ENCODE results near the gene IFNL2. TPM values are rescaled to one million over a fixed set of nuclear protein-coding genes. Genes with fewer than 3 reads are reported as not detected.

Gene IFNL2
- polyA plus RNA-seq, 1 donor, result not detected

GRCh38 chr19:39318071-39318470, 49.9 kb downstream of the IFNL2 start:
- no peaks in the 10 kb centered on the region for H3K36me3 ChIP-seq (ENCODE audit: control insufficient read depth, insufficient read depth, low read length)
- WGBS (ENCODE audit: insufficient coverage, low lambda C conversion rate), result no CpG with 5 or more reads among the region's 5 CpGs
- H3K4me3 ChIP-seq (ENCODE audit: low read length), result no peak overlapping the region

DNA sequence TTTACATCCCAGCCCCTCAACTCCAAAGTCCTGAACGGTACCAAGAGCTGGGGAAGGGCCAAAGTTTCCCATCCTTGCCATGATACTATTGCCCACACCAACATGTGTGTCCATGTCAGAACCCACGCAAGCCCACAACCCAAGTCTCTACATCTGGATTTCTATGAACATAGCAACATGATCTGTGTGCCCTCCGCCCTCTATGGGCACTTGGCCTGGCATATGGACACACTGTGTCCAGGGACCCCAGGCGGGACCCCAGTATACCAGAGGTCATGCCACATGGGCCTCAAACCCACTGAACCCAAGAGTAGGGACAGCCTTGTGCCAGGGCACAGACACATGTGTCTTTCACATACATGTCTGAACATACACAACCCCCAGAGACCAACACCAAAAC, 50.5 kb downstream of the IFNL2 start:
- no CpG with 5 or more reads among the region's 4 CpGs for WGBS (ENCODE audit: insufficient coverage, low lambda C conversion rate)
- no peaks in the 10 kb centered on the region for H3K36me3 ChIP-seq (ENCODE audit: control insufficient read depth, insufficient read depth, low read length)
- DNase-seq, result no peak

More at GRCh38 chr19:39318071-39318470, 49.9 kb downstream of the IFNL2 start:
- H3K27me3 ChIP-seq (ENCODE audit: control insufficient read depth, insufficient read depth, low read length), result peaks cover 17% of the 10 kb centered on the region
- H3K27ac ChIP-seq (ENCODE audit: low read length), result no peak overlapping the region
- peaks cover 13% of the 10 kb centered on the region for H3K9me3 ChIP-seq (ENCODE audit: control insufficient read depth, low read depth, low read length)
- peaks cover 4% of the 10 kb centered on the region for H3K4me1 ChIP-seq (ENCODE audit: control insufficient read depth, insufficient read depth, low read length)
- DNase-seq, result no peak

DNA sequence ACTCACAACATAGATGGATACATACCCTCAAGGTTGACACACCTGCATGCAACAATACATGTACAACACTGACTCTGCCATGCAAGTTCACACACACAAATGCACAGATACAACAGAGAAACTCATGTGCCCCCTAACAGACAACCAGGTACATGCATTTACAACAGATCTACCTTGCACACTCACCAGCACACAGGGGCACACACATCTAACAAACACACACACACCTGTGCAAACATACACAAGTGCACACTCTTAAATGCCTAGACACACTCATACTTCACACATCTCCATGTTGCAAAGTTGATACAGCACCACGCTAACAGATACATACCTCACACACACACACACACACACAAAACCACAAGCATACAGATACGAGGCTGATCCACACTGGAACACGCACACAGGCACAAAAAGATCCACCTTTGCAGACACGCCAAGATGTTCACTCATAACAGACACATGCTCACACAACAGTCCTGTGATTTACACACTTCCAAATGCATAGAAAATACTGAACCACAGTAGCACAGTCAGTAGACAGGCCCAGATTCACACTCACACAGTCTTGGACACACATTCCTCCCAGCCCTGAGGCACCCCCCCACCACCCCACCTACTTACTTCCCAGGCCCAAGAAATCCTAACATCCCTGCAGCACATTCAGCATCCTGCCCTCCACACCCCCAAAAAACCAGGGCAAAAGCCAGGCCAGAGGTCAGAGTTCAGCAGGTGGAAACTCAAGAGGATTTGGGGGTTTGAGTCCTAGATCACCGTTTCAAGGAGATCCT, 51.1 kb downstream of the IFNL2 start:
- peaks cover 7% of the 10 kb centered on the region for H3K9me3 ChIP-seq (ENCODE audit: control insufficient read depth, low read depth, low read length)
- H3K4me1 ChIP-seq (ENCODE audit: control insufficient read depth, insufficient read depth, low read length), result peaks cover 4% of the 10 kb centered on the region
- H3K36me3 ChIP-seq (ENCODE audit: control insufficient read depth, insufficient read depth, low read length), result no peaks in the 10 kb centered on the region
- WGBS (ENCODE audit: insufficient coverage, low lambda C conversion rate), result no CpG with 5 or more reads among the region's 5 CpGs
- no peak for DNase-seq
- H3K4me3 ChIP-seq (ENCODE audit: low read length), result no peak overlapping the region
- H3K27me3 ChIP-seq (ENCODE audit: control insufficient read depth, insufficient read depth, low read length), result peaks cover 20% of the 10 kb centered on the region
- no peak overlapping the region for H3K27ac ChIP-seq (ENCODE audit: low read length)

More for the DNA sequence above, 50.5 kb downstream of the IFNL2 start:
- no peak overlapping the region for H3K27ac ChIP-seq (ENCODE audit: low read length)
- H3K27me3 ChIP-seq (ENCODE audit: control insufficient read depth, insufficient read depth, low read length), result peaks cover 17% of the 10 kb centered on the region
- peaks cover 12% of the 10 kb centered on the region for H3K9me3 ChIP-seq (ENCODE audit: control insufficient read depth, low read depth, low read length)
- no peak overlapping the region for H3K4me3 ChIP-seq (ENCODE audit: low read length)
- H3K4me1 ChIP-seq (ENCODE audit: control insufficient read depth, insufficient read depth, low read length), result peaks cover 4% of the 10 kb centered on the region

Other genes with a start within 250 kb of the IFNL2 start
- gene FBXO27, start 235.8 kb upstream of the IFNL2 start, polyA plus RNA-seq, result 13.5 TPM
- 1.5 TPM for gene ACP7, start 184.0 kb upstream of the IFNL2 start, polyA plus RNA-seq
- 59.6 TPM for gene PAK4, start 142.6 kb upstream of the IFNL2 start, polyA plus RNA-seq
- 0.33 TPM for gene NCCRP1, start 71.4 kb upstream of the IFNL2 start, polyA plus RNA-seq
- gene SYCN, start 64.1 kb upstream of the IFNL2 start, polyA plus RNA-seq, result not detected
- gene IFNL3, start 23.4 kb upstream of the IFNL2 start, polyA plus RNA-seq, result not detected
- 0.04 TPM for gene IFNL4, start 19.5 kb upstream of the IFNL2 start, polyA plus RNA-seq
- gene IFNL1, start 28.0 kb downstream of the IFNL2 start, polyA plus RNA-seq, result 0.06 TPM
- 1.3 TPM for gene LRFN1, start 52.5 kb downstream of the IFNL2 start, polyA plus RNA-seq
- gene GMFG, start 67.6 kb downstream of the IFNL2 start, polyA plus RNA-seq, result 26.3 TPM
- 94.4 TPM for gene SAMD4B, start 74.0 kb downstream of the IFNL2 start, polyA plus RNA-seq
- 42.4 TPM for gene PAF1, start 122.7 kb downstream of the IFNL2 start, polyA plus RNA-seq
- gene MED29, start 123.0 kb downstream of the IFNL2 start, polyA plus RNA-seq, result 24.3 TPM
- gene ZFP36, start 138.5 kb downstream of the IFNL2 start, polyA plus RNA-seq, result 419 TPM
- 21.1 TPM for gene PLEKHG2, start 144.3 kb downstream of the IFNL2 start, polyA plus RNA-seq
- 1,947 TPM for gene RPS16, start 167.6 kb downstream of the IFNL2 start, polyA plus RNA-seq
- 119 TPM for gene SUPT5H, start 177.2 kb downstream of the IFNL2 start, polyA plus RNA-seq
- gene TIMM50, start 212.4 kb downstream of the IFNL2 start, polyA plus RNA-seq, result 62.7 TPM
- 0.90 TPM for gene DLL3, start 230.6 kb downstream of the IFNL2 start, polyA plus RNA-seq
- 0.19 TPM for gene SELENOV, start 246.7 kb downstream of the IFNL2 start, polyA plus RNA-seq